Endometrial microvascular endothelial cells (primary cell): Measurements from ENCODE around the gene EFNB2. TPM values are rescaled to one million over a fixed set of nuclear protein-coding genes. Genes with fewer than 3 reads are reported as not detected.

Source experiments
- in situ Hi-C: cut with HindIII; loops from 2 replicates; pipeline ENCODE4 v1.10.0; 2017; ENCODE audit warnings: low sequenced_read_pairs, low pct_unique_long_range_greater_than_20kb; ENCODE audit errors: inconsistent ontology term
- total RNA-seq: library from RNA; depleted of rRNA; stranded (reverse); fragments of >200 nt; gene quantifications from one replicate; pipeline ENCODE4 v1.2.3, GENCODE V29; 2015; ENCODE audit errors: inconsistent ontology term

The EFNB2 gene
- total RNA-seq, 1 donor from 2014 or later: 29.5 TPM

- in situ Hi-C loops: loop anchor here (25.0 kb wide), 1 partner anchor 132 kb away; no protein-coding TSS in a partner anchor
Measured at GRCh38 chr13:106555631-106556328, 20.3 kb upstream of the EFNB2 start.

- in situ Hi-C loops: loop anchor here (25.0 kb wide), 1 partner anchor 136 kb away; no protein-coding TSS in a partner anchor
Measured at GRCh38 chr13:106551751-106552150, 16.3 kb upstream of the EFNB2 start.

- in situ Hi-C loops: loop anchor here (25.0 kb wide), 1 partner anchor 136 kb away; no protein-coding TSS in a partner anchor
Measured at GRCh38 chr13:106551350-106551749, 15.9 kb upstream of the EFNB2 start.

GRCh38 chr13:106550570-106551135 is 15.2 kb upstream of the EFNB2 start:
- in situ Hi-C loops: loop anchor here (25.0 kb wide), 1 partner anchor 137 kb away; no protein-coding TSS in a partner anchor

GRCh38 chr13:106548064-106548696 is 12.7 kb upstream of the EFNB2 start:
- in situ Hi-C loops: no loop called here

GRCh38 chr13:106541826-106542225 is 6.4 kb upstream of the EFNB2 start:
- in situ Hi-C loops: no loop called here

GRCh38 chr13:106540613-106541012 is 5.2 kb upstream of the EFNB2 start:
- in situ Hi-C loops: no loop called here

- in situ Hi-C loops: no loop called here
Measured at GRCh38 chr13:106537521-106537920, 2.1 kb upstream of the EFNB2 start.

- in situ Hi-C loops: no loop called here
Measured at GRCh38 chr13:106536244-106537034, 977 bp upstream of the EFNB2 start.

- in situ Hi-C loops: no loop called here
Measured at GRCh38 chr13:106534639-106535551, 567 bp downstream of the EFNB2 start.

- in situ Hi-C loops: no loop called here
Measured at GRCh38 chr13:106533943-106534638, 1.4 kb downstream of the EFNB2 start.

- in situ Hi-C loops: no loop called here
Measured at GRCh38 chr13:106533101-106533942, 2.1 kb downstream of the EFNB2 start.

- in situ Hi-C loops: no loop called here
Measured at GRCh38 chr13:106532111-106532929, 3.1 kb downstream of the EFNB2 start.

GRCh38 chr13:106530980-106531481 is 4.4 kb downstream of the EFNB2 start:
- in situ Hi-C loops: no loop called here

GRCh38 chr13:106530171-106530851 is 5.2 kb downstream of the EFNB2 start:
- in situ Hi-C loops: no loop called here
